ENCODE data around the gene TCP11L1. TPM values are rescaled to one million over a fixed set of nuclear protein-coding genes. Genes with fewer than 3 reads are reported as not detected.

The TCP11L1 gene
- total RNA-seq, 2 donors from 2014 or later, result 54.0 to 63.7 TPM

GRCh38 chr11:33063326-33063881, 24.0 kb downstream of the TCP11L1 start:
- Histone ChIP-seq H3K9ac (ENCODE audit: extremely low read depth, low read length, poor library complexity, severe bottlenecking) (no peak overlapping the region), H3K27ac (ENCODE audit: low read depth, low read length) (no peak overlapping the region), H3K9me3 (ENCODE audit: control insufficient read depth, low read length) (no peaks in the 10 kb centered on the region), H3K27me3 (ENCODE audit: control insufficient read depth, insufficient read depth, low read length, poor library complexity, severe bottlenecking) (no peaks in the 10 kb centered on the region), H3K36me3 (ENCODE audit: control insufficient read depth, insufficient read depth, low read length) (peaks cover 84% of the 10 kb centered on the region), H3K4me3 (ENCODE audit: low read length) (no peak overlapping the region), H3K4me1 (ENCODE audit: control insufficient read depth, insufficient read depth, low read length) (peaks cover 4% of the 10 kb centered on the region)
- Mint-ChIP-seq H3K4me3 (no peak overlapping the region), H3K27me3 (ENCODE audit: insufficient read depth) (no peaks in the 10 kb centered on the region), H3K9me3 (no peaks in the 10 kb centered on the region), H3K36me3 (ENCODE audit: low read depth) (peaks cover 76% of the 10 kb centered on the region), H3K27ac (no peak overlapping the region), H3K4me1 (peaks cover 31% of the 10 kb centered on the region)
- no peak for DNase-seq
- WGBS, 2 experiments (ENCODE audit: insufficient coverage in 1 of 2, insufficient read length in 1 of 2), result 87 to 93% methylated on average over 2 to 3 of the region's 3 CpGs
- TF ChIP-seq CTCF (conservative IDR thresholded peaks at IDR 0.05), result no peak

- H3K4me1 ChIP-seq (ENCODE audit: control insufficient read depth, insufficient read depth, low read length), result peaks cover 4% of the 10 kb centered on the region
- Mint-ChIP-seq H3K9me3 (no peaks in the 10 kb centered on the region), H3K27ac (peak overlapping the region; percentile 14), H3K36me3 (ENCODE audit: low read depth) (peaks cover 75% of the 10 kb centered on the region), H3K4me3 (no peak overlapping the region), H3K4me1 (peaks cover 26% of the 10 kb centered on the region), H3K27me3 (ENCODE audit: insufficient read depth) (no peaks in the 10 kb centered on the region)
- H3K4me3 ChIP-seq (ENCODE audit: low read length), result no peak overlapping the region
- no peak overlapping the region for H3K9ac ChIP-seq (ENCODE audit: extremely low read depth, low read length, poor library complexity, severe bottlenecking)
- peak; percentile 42 for DNase-seq
- TF ChIP-seq CTCF (conservative IDR thresholded peaks at IDR 0.05), result no peak
- peaks cover 83% of the 10 kb centered on the region for H3K36me3 ChIP-seq (ENCODE audit: control insufficient read depth, insufficient read depth, low read length)
- no peak overlapping the region for H3K27ac ChIP-seq (ENCODE audit: low read depth, low read length)
- no peaks in the 10 kb centered on the region for H3K9me3 ChIP-seq (ENCODE audit: control insufficient read depth, low read length)
- no peaks in the 10 kb centered on the region for H3K27me3 ChIP-seq (ENCODE audit: control insufficient read depth, insufficient read depth, low read length, poor library complexity, severe bottlenecking)
- 82 to 100% methylated on average over 7 to 11 of the region's 11 CpGs for WGBS, 2 experiments (ENCODE audit: insufficient coverage in 1 of 2, insufficient read length in 1 of 2)
Observed at GRCh38 chr11:33064033-33064825, 24.9 kb downstream of the TCP11L1 start.

GRCh38 chr11:33064866-33065265, 25.5 kb downstream of the TCP11L1 start:
- Histone ChIP-seq H3K27me3 (ENCODE audit: control insufficient read depth, insufficient read depth, low read length, poor library complexity, severe bottlenecking) (no peaks in the 10 kb centered on the region), H3K4me1 (ENCODE audit: control insufficient read depth, insufficient read depth, low read length) (peaks cover 4% of the 10 kb centered on the region), H3K36me3 (ENCODE audit: control insufficient read depth, insufficient read depth, low read length) (peaks cover 83% of the 10 kb centered on the region), H3K27ac (ENCODE audit: low read depth, low read length) (no peak overlapping the region), H3K9me3 (ENCODE audit: control insufficient read depth, low read length) (no peaks in the 10 kb centered on the region), H3K9ac (ENCODE audit: extremely low read depth, low read length, poor library complexity, severe bottlenecking) (no peak overlapping the region), H3K4me3 (ENCODE audit: low read length) (no peak overlapping the region)
- Mint-ChIP-seq H3K27ac (peak overlapping the region; percentile 14), H3K9me3 (no peaks in the 10 kb centered on the region), H3K4me1 (peaks cover 19% of the 10 kb centered on the region), H3K36me3 (ENCODE audit: low read depth) (peaks cover 74% of the 10 kb centered on the region), H3K4me3 (no peak overlapping the region), H3K27me3 (ENCODE audit: insufficient read depth) (no peaks in the 10 kb centered on the region)
- no peak for DNase-seq
- WGBS, 2 experiments (ENCODE audit: insufficient coverage in 1 of 2, insufficient read length in 1 of 2), result 89 to 96% methylated on average over 4 to 5 of the region's 5 CpGs
- no peak for TF ChIP-seq CTCF (conservative IDR thresholded peaks at IDR 0.05)

Measured in endodermal cell (in vitro differentiated cells).